ENCODE data around the gene SEMA5A.

Gene SEMA5A

GRCh38 chr5:9348401-9348996 lies 197.4 kb downstream of the SEMA5A start:
- DNase-seq: no peak

DNA sequence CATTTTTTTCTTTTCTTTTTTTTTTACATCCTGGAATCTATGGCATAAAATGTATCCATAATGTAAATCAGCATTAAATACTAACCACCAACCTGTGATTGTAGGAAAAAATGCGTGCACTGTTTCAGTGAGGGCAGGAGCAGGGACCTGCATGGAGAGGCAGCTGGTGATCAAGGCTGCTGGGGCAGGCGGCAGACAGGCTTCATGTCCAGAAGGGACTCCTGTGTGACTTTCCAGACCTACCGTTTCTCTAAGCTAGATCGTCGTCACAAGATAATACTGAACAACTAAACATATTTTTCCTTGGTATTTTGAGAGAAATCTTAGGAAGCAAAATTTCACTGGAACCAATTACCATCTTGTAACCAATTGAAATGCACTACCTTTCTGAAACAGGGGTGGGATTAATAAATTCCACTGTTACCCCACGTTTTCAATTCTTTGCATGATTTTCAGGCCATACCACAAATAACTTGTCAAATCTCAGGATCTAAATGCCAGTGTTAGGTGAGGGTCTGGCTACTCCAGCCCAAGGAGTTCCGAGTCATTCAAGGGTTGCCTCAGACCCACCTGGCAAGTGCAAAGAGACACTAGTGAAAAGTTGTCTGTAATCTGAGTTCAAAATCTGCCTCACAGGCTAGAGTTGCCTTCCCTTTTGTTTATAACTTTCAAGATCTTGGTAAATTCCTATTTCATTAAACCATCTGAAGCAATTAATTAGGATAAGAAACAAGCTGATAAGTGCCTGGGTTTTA lies 198.2 kb downstream of the SEMA5A start:
- no peak for DNase-seq

DNA sequence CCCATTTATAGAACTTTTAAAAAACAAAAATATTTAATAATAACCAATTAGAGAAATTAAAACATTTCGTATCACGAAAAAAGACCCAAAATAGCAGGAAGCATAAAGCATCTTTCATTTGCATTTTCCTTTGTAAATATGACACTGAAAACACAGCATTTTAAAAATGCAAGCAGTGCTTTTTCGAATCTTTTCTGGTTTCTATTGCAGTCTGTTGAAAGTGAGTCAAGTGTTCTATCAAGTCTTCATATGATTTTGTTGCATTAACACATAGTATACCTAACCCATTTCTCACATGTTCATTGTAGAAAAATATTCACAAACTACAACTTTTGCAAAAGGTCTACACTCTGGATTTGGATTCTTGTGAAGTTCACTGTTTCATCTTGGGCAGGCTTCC lies 198.8 kb downstream of the SEMA5A start:
- no peak for DNase-seq

- DNase-seq: no peak
Observed at GRCh38 chr5:9344751-9345240, 201.1 kb downstream of the SEMA5A start.

- no peak for DNase-seq
Observed at GRCh38 chr5:9343146-9343850, 202.6 kb downstream of the SEMA5A start.

DNA sequence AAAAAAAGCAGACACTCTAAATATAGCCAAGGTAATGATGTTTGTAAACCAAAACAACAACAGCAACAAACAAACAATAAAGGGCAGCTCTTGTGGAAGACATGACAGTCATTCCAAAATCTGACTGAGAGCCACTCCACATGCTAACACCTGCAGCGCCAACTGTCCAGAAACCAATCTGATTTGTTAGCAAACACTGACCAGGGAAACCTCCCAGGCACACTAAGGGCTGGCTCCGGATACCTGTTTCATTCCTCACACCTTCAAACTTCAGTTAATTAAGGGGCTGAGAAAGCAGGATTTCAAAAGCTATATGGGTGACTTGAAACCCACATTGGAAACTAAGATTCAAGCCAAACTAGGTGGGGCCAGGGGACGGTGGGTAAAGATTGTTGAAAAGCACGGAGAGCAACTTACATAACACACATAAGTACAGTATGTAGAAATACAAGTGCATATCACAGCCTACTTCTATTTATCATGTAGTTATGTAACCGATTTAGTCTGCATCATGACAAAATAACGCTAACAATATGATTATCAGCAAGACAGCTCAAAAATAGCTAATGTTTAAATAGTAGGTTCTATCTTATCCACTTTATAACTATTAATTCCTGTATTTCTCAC lies 203.6 kb downstream of the SEMA5A start:
- DNase-seq: no peak

GRCh38 chr5:9340085-9340484 lies 205.8 kb downstream of the SEMA5A start:
- no peak for DNase-seq

DNA sequence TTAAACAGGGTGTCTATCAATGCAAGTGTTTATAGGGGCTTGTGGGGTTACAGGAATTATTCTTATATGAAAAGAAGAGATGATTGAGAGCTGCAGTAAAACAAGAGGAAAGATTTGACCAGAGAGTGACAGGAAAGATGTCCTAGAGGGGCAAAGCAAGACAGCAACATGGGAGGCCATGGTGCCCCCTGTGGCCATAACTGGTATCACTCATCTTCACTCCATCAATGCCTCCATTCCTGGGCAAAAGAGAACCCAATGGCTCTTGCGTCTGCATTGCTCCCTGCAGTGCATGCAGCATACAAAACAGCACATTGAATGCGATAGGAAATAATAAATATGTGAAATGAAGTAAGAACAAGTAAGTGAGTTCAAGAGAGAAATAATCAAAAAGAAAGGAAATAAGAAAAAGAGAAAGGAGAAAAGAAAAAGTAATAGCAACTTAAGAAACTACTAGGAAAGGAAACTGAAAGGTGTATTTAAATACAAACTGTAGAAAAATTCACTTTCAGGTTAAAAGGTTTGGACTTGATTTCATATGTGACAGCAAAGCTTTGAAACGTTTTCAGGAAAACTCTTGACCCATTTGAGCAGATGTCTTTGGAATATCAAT lies 206.6 kb downstream of the SEMA5A start:
- DNase-seq: no peak

DNA sequence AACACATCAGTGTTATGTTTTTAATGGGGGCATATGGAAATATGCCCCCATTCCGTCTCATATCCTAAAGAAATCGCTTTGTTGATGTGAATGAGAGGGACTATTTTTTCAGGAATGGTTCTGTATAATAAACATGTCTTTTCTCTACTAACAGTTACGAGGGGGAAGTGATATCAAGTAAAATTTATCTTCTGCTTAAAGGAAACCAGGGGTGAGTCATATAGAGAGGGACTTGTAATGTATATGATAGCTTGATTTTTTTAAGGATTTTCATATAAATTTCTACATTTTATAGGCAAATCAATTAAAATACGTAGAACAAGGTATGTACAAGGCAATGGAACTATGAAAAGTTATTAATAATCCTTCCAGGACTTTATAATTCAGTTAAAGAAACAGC lies 207.1 kb downstream of the SEMA5A start:
- no peak for DNase-seq

GRCh38 chr5:9337928-9338595 lies 207.8 kb downstream of the SEMA5A start:
- DNase-seq: no peak

DNA sequence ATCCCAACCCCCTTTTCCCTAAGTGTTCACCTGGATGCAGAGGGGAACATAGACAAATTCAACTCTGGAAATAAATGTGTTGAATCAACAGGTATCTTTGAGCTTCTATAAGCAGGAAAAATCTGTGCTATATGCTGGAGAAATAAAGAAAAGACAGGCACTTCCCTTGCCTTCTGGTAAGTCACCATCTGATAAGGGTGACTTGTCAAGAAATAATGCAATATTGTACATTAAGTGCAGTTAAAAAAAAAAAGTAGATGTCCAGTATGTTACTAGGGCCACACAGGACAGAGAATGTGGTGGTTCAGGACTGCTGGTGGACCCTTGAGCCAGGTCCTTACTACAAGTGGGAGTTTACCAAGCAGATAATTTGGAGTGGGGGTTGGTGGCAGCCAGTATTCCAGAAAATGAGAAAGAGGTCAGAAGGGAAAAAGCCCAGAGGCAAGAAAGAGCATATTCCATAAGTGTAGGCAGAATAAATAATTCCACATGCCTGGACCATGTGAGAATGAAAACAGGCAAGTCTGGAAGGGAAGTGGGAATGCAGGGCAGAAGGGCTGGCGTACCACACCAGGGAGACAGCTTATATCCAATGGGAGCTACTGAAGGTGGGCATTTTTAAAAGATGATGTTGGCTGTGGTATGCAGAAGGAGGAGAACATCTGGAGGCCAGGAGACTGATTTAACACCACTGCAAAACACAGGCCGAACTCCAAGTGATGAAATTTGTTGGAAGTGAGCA lies 209.9 kb downstream of the SEMA5A start:
- no peak for DNase-seq

GRCh38 chr5:9335269-9335668 lies 210.6 kb downstream of the SEMA5A start:
- DNase-seq: no peak

DNA sequence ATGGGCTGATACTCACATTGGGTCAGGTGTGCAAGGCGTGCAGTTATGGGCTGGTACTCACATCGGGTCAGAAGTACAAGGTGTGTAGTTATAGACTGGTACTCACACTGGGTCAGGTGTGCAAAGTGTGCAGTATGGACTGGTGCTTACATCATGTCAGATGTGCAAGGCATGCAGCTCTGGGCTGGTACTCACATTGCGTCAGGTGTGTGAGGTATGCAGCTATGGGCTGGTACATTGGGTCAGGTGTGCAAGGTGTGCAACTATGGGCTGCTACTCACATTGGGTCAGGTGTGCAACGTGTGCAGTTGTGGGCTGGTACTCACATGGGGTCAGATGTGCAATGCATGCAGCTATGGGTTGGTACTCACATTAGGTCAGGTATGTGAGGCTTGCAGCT lies 213.8 kb downstream of the SEMA5A start:
- DNase-seq: no peak

GRCh38 chr5:9331372-9331771 lies 214.5 kb downstream of the SEMA5A start:
- no peak for DNase-seq

- DNase-seq: no peak
Observed at GRCh38 chr5:9329125-9329524, 216.8 kb downstream of the SEMA5A start.

DNA sequence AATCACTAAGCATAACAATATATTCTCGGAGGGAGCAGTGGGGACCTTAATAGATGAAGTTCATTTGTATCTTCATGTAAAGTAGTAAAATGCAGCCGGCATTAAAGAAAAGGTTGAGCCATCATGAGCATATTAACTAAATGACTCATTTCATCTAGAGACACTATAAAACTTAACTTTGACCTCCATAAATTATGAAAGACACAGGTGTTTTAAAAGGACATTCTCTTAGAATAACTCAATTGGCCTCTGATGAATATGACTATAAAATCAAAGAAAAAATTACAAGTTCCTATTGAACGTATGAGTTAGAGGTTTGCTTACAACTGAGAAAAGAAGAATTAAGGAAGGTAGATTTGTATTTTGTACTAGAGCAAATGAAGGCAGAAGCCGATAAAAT lies 220.3 kb downstream of the SEMA5A start:
- DNase-seq: no peak

- no peak for DNase-seq
Observed at GRCh38 chr5:9324348-9325077, 221.4 kb downstream of the SEMA5A start.

DNA sequence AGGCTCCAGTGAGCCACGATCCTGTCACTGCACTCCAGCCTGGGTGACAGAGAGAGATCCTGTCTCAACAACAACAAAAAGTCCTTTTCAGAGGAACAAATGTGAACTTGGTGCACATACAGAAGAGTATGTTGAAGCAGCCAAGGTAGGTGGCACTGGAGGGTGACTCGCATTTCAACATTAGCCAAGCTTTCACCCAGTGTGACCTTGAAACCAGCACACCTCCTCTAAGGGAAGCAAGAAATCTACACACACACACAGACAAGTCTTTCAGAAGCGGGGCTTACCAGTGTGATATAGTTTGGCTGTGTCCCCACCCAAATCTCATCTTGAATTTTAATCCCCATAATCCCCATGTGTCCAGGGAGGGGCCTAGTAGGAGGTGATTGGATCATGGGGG lies 225.2 kb downstream of the SEMA5A start:
- DNase-seq: no peak

- DNase-seq: no peak
Observed at GRCh38 chr5:9318031-9318430, 227.8 kb downstream of the SEMA5A start.

- DNase-seq: no peak
Observed at GRCh38 chr5:9316733-9317132, 229.1 kb downstream of the SEMA5A start.

- DNase-seq: no peak
Observed at GRCh38 chr5:9316041-9316440, 229.8 kb downstream of the SEMA5A start.

Measured in activated CD4-positive, alpha-beta T cell treated with anti-CD3 and anti-CD28 coated beads, Interleukin-2, amount 50 U/mL, for 4 hours (primary cell).